Measurements from ENCODE around the gene DGLUCY. TPM values are rescaled to one million over a fixed set of nuclear protein-coding genes. Genes with fewer than 3 reads are reported as not detected.
"Not testable (repeated sequence)": the region's sequence is repeated elsewhere in the genome, so short reads cannot be mapped to it uniquely, and the experiment has no call there.

DGLUCY gene
- total RNA-seq, 2 experiments from 2014 or later: 39.5 to 49.2 TPM

GRCh38 chr14:91223028-91223783 is 109.3 kb downstream of the DGLUCY start:
- DNase-seq: peak; percentile 77
- Mint-ChIP-seq H3K4me3 (no peak overlapping the region), H3K4me1 (ENCODE audit: low read depth) (peaks cover 73% of the 10 kb centered on the region), H3K9me3 (peaks cover 14% of the 10 kb centered on the region), H3K36me3 (ENCODE audit: low read depth) (peaks cover 47% of the 10 kb centered on the region), H3K27ac (peak overlapping the region; percentile 78), H3K27me3 (ENCODE audit: low read depth) (no peaks in the 10 kb centered on the region)
- CTCF ChIA-PET: interaction anchor here (0.6 to 1.9 kb wide), 6 partner anchors 13 to 62 kb away, joined by 3 to 9 read pairs (median 4); no protein-coding TSS in a partner anchor
- intact Hi-C loops (cut with micrococcal nuclease): no loop called here

- Mint-ChIP-seq H3K27me3 (ENCODE audit: low read depth) (no peaks in the 10 kb centered on the region), H3K27ac (no peak overlapping the region), H3K4me1 (ENCODE audit: low read depth) (peaks cover 89% of the 10 kb centered on the region), H3K36me3 (ENCODE audit: low read depth) (peaks cover 44% of the 10 kb centered on the region), H3K4me3 (no peak overlapping the region), H3K9me3 (peaks cover 14% of the 10 kb centered on the region)
- no peak for DNase-seq
- intact Hi-C loops (cut with micrococcal nuclease): loop anchor here (5.0 kb wide), 3 partner anchors 37 to 828 kb away; partner anchors contain the start of gene CALM1
- CTCF ChIA-PET: no interaction called here
Measured at GRCh38 chr14:91225025-91225424, 111.2 kb downstream of the DGLUCY start.

- H3K4me3 Mint-ChIP-seq; DNase-seq; H3K27me3 Mint-ChIP-seq (ENCODE audit: low read depth): not testable (repeated sequence)
- Mint-ChIP-seq H3K27ac (peak overlapping the region; percentile 99), H3K4me1 (ENCODE audit: low read depth) (peaks cover 92% of the 10 kb centered on the region), H3K36me3 (ENCODE audit: low read depth) (peaks cover 51% of the 10 kb centered on the region), H3K9me3 (peaks cover 23% of the 10 kb centered on the region)
- intact Hi-C loops (cut with micrococcal nuclease): loop anchor here (5.0 kb wide), 3 partner anchors 36 to 829 kb away; partner anchors contain the start of gene CALM1
- CTCF ChIA-PET: interaction anchor here (0.7 to 4.6 kb wide), 6 partner anchors 16 to 62 kb away, joined by 3 to 81 read pairs (median 6); partner anchors contain the start of gene GPR68
Measured at GRCh38 chr14:91226360-91226759, 112.5 kb downstream of the DGLUCY start.

DNA sequence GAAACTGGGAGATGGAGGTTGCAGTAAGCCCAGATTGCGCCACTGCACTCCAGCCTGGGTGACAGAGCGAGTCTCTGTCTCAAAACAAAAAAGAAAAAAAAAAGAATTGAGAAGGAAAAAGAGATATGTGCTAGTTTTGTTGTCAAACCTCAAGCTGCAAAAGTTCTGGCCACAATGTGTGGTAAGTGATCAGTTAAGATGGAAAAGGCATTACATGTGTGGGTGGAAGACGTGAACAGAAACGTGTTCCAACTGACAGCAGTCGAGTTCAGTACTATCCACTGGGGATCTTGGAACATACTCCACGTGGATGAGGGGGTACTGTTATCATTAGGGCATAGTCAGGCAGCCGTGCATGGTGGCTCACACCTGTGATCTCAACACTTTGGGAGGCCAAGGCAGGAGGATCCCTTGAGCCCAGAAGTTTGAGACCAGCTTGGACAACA is 113.3 kb downstream of the DGLUCY start:
- H3K9me3 Mint-ChIP-seq: peaks cover 22% of the 10 kb centered on the region
- peaks cover 49% of the 10 kb centered on the region for H3K36me3 Mint-ChIP-seq (ENCODE audit: low read depth)
- H3K27ac Mint-ChIP-seq: peak overlapping the region; percentile 99
- intact Hi-C loops (cut with micrococcal nuclease): loop anchor here (5.0 kb wide), 3 partner anchors 35 to 830 kb away; partner anchors contain the start of gene CALM1
- no peak overlapping the region for H3K4me3 Mint-ChIP-seq
- peaks cover 94% of the 10 kb centered on the region for H3K4me1 Mint-ChIP-seq (ENCODE audit: low read depth)
- no peaks in the 10 kb centered on the region for H3K27me3 Mint-ChIP-seq (ENCODE audit: low read depth)
- peak; percentile 62 for DNase-seq
- CTCF ChIA-PET: interaction anchor here (0.7 to 4.6 kb wide), 8 partner anchors 15 to 62 kb away, joined by 3 to 81 read pairs (median 4); partner anchors contain the start of gene GPR68

GRCh38 chr14:91228112-91229004 is 114.5 kb downstream of the DGLUCY start:
- Mint-ChIP-seq H3K36me3 (ENCODE audit: low read depth) (peaks cover 45% of the 10 kb centered on the region), H3K27ac (peak overlapping the region; percentile 99), H3K9me3 (peaks cover 14% of the 10 kb centered on the region), H3K4me3 (peak overlapping the region; percentile 58), H3K27me3 (ENCODE audit: low read depth) (no peaks in the 10 kb centered on the region), H3K4me1 (ENCODE audit: low read depth) (peaks cover 89% of the 10 kb centered on the region)
- DNase-seq: peak; percentile 97
- intact Hi-C loops (cut with micrococcal nuclease): loop anchor here (1.0 to 5.0 kb wide), 15 partner anchors 15 to 845 kb away; partner anchors contain the start of genes CALM1, DGLUCY and RPS6KA5
- CTCF ChIA-PET: interaction anchor here (0.6 to 4.6 kb wide), 9 partner anchors 14 to 592 kb away, joined by 3 to 81 read pairs (median 4); partner anchors contain the start of gene GPR68

GRCh38 chr14:91229005-91229382 is 115.1 kb downstream of the DGLUCY start:
- no peak for DNase-seq
- Mint-ChIP-seq H3K4me1 (ENCODE audit: low read depth) (peaks cover 83% of the 10 kb centered on the region), H3K36me3 (ENCODE audit: low read depth) (peaks cover 39% of the 10 kb centered on the region), H3K27ac (peak overlapping the region; percentile 99), H3K27me3 (ENCODE audit: low read depth) (no peaks in the 10 kb centered on the region), H3K9me3 (peaks cover 9% of the 10 kb centered on the region), H3K4me3 (peak overlapping the region; percentile 10)
- intact Hi-C loops (cut with micrococcal nuclease): loop anchor here (2.0 to 5.0 kb wide), 5 partner anchors 33 to 832 kb away; partner anchors contain the start of genes CALM1 and DGLUCY
- CTCF ChIA-PET: interaction anchor here (0.6 to 4.6 kb wide), 5 partner anchors 14 to 55 kb away, joined by 3 to 81 read pairs (median 4); partner anchors contain the start of gene GPR68

DNA sequence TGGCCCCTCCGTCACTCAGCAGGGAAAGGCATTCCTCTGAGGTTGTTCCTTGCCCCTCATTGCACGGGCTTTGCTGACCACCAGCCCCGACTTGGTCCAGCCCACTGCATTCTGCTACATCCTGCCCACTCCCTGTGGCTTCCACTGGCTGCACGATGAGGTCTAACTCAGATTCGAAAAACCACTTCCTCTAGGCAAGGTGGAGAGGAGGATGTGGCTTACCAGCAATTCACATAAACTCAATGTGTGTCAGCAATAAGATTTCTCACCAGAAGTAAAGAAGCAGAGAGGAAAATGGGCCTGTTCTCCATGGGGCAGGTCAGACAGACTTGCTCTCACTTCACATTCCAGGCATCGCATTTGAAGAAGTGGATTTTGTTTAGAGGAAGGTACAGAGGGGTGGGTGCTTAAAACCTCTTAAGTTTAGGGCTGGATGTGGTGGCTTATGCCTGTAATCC is 115.9 kb downstream of the DGLUCY start:
- Mint-ChIP-seq H3K9me3 (peaks cover 9% of the 10 kb centered on the region), H3K27ac (peak overlapping the region; percentile 99), H3K36me3 (ENCODE audit: low read depth) (peaks cover 35% of the 10 kb centered on the region), H3K27me3 (ENCODE audit: low read depth) (no peaks in the 10 kb centered on the region), H3K4me3 (peak overlapping the region; percentile 52), H3K4me1 (ENCODE audit: low read depth) (peaks cover 78% of the 10 kb centered on the region)
- intact Hi-C loops (cut with micrococcal nuclease): loop anchor here (1.0 to 5.0 kb wide), 6 partner anchors 33 to 832 kb away; partner anchors contain the start of genes CALM1 and DGLUCY
- peak; percentile 86 for DNase-seq
- CTCF ChIA-PET: interaction anchor here (1.1 to 4.6 kb wide), 2 partner anchors 13 to 52 kb away, joined by 4 to 81 read pairs; partner anchors contain the start of gene GPR68

DNA sequence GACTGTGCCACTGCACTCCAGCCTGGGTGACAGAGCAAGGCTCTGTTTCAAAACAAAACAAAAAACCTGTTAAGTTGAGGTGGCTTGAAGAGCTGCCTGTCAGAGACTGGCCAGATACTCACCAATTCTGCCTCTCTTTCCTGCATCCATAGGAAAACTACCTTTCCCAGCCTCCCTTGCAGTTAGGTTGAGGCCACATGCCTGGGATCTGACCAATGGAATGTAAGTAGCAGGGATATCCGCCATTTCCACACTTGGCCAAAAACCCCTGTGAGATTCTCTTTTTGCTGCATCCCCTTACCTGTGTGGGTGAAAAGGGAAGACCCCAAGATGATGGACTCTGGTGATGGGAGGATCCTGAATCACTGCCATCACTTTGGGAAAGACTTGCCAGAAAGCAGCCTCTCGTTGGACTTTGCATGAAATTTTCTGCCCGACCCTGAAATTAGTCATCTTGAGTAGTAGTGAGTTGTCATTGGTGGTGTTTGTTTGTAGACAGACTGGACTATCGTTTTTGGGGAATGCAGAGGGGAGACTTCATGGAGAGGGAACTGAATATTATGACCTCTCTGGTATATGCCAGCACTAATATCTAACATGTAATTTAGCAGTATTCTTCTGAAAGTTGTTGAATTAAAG is 116.6 kb downstream of the DGLUCY start:
- intact Hi-C loops (cut with micrococcal nuclease): loop anchor here (1.0 kb wide), 1 partner anchor 163 kb away; no protein-coding TSS in a partner anchor
- Mint-ChIP-seq H3K4me1 (ENCODE audit: low read depth) (peaks cover 73% of the 10 kb centered on the region), H3K27ac (peak overlapping the region; percentile 99), H3K36me3 (ENCODE audit: low read depth) (peaks cover 29% of the 10 kb centered on the region), H3K9me3 (peaks cover 9% of the 10 kb centered on the region), H3K4me3 (peak overlapping the region; percentile 52), H3K27me3 (ENCODE audit: low read depth) (no peaks in the 10 kb centered on the region)
- DNase-seq: peak; percentile 46
- CTCF ChIA-PET: interaction anchor here (4.6 kb wide), 1 partner anchor 12 kb away, joined by 81 read pairs; the partner anchor contains the start of gene GPR68

- CTCF ChIA-PET: no interaction called here
- DNase-seq: no peak
- Mint-ChIP-seq H3K4me1 (ENCODE audit: low read depth) (peaks cover 64% of the 10 kb centered on the region), H3K36me3 (ENCODE audit: low read depth) (peaks cover 22% of the 10 kb centered on the region), H3K4me3 (no peak overlapping the region), H3K9me3 (peaks cover 9% of the 10 kb centered on the region), H3K27me3 (ENCODE audit: low read depth) (no peaks in the 10 kb centered on the region), H3K27ac (peak overlapping the region; percentile 99)
- intact Hi-C loops (cut with micrococcal nuclease): no loop called here
Measured at GRCh38 chr14:91231446-91231845, 117.6 kb downstream of the DGLUCY start.

DNA sequence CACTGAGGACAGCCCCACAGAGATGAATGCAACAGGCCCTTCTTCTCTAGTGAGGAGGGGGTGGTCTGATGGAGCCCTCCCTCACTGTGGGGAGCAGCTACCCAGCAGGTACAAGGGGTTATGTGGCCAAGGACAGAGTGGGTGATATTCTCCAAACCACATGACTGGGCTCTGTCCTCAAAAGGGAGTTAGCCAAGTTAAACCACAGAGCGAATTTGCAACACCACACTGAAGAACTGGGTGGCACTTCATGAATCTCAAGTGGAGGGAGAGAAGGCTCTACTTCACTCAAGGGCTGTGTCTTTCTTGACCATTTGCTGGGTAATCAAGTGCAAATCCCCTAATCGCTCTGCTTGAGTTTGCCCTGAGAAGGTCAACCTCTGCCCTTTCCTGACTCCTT is 118.2 kb downstream of the DGLUCY start:
- no peak overlapping the region for H3K27ac Mint-ChIP-seq
- peaks cover 9% of the 10 kb centered on the region for H3K9me3 Mint-ChIP-seq
- H3K36me3 Mint-ChIP-seq (ENCODE audit: low read depth): peaks cover 22% of the 10 kb centered on the region
- no peak overlapping the region for H3K4me3 Mint-ChIP-seq
- H3K27me3 Mint-ChIP-seq (ENCODE audit: low read depth): no peaks in the 10 kb centered on the region
- DNase-seq: no peak
- intact Hi-C loops (cut with micrococcal nuclease): no loop called here
- CTCF ChIA-PET: no interaction called here
- peaks cover 58% of the 10 kb centered on the region for H3K4me1 Mint-ChIP-seq (ENCODE audit: low read depth)

DNA sequence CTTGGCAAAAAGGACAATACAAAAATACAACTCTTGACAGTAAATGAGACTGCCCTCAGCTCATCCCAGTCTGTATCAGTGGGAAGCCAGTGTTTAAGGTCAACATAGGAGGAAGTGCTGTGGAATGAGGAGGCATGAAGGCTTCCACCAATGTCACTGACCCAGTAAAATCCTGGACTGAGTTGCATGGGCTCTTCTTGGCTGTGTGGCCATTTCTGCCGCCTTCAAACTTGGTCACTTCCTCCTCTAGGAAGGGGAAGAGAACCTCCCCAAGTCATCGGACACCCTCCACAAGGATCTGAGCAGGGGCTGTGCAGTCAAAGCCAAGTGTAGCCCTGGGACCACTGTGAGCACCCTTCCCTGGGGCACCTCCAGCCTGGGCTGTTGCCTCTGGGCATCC is 118.7 kb downstream of the DGLUCY start:
- peaks cover 22% of the 10 kb centered on the region for H3K36me3 Mint-ChIP-seq (ENCODE audit: low read depth)
- CTCF ChIA-PET: no interaction called here
- H3K4me3 Mint-ChIP-seq: no peak overlapping the region

More for the DNA sequence above, 118.7 kb downstream of the DGLUCY start:
- no peak for DNase-seq
- Mint-ChIP-seq H3K27me3 (ENCODE audit: low read depth) (no peaks in the 10 kb centered on the region), H3K4me1 (ENCODE audit: low read depth) (peaks cover 56% of the 10 kb centered on the region), H3K27ac (no peak overlapping the region), H3K9me3 (peaks cover 9% of the 10 kb centered on the region)
- intact Hi-C loops (cut with micrococcal nuclease): no loop called here
